Measurements from ENCODE around the gene DMD.

DMD gene

DNA sequence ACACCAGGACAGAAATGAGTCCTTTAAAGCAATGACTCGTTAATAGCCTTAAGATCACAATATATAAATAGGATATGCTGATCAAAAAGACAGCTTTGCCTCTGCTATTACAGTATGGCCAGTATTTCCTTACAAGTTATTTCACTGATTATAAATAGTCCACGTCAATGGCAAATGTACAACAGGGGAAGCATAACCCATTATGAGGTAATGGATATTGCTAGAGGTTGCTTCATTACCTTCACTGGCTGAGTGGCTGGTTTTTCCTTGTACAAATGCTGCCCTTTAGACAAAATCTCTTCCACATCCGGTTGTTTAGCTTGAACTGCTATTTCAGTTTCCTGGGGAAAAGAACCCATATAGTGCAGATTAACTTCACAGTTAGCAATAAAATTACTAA is 1374.9 kb downstream of the DMD start:
- no peak overlapping the region for H3K27ac ChIP-seq
- TF ChIP-seq ZFX (IDR thresholded peaks at IDR 0.05), result no peak
- TF ChIP-seq, protein P1, sequence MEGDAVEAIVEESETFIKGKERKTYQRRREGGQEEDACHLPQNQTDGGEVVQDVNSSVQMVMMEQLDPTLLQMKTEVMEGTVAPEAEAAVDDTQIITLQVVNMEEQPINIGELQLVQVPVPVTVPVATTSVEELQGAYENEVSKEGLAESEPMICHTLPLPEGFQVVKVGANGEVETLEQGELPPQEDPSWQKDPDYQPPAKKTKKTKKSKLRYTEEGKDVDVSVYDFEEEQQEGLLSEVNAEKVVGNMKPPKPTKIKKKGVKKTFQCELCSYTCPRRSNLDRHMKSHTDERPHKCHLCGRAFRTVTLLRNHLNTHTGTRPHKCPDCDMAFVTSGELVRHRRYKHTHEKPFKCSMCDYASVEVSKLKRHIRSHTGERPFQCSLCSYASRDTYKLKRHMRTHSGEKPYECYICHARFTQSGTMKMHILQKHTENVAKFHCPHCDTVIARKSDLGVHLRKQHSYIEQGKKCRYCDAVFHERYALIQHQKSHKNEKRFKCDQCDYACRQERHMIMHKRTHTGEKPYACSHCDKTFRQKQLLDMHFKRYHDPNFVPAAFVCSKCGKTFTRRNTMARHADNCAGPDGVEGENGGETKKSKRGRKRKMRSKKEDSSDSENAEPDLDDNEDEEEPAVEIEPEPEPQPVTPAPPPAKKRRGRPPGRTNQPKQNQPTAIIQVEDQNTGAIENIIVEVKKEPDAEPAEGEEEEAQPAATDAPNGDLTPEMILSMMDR (conservative IDR thresholded peaks at IDR 0.05), result no peak

DNA sequence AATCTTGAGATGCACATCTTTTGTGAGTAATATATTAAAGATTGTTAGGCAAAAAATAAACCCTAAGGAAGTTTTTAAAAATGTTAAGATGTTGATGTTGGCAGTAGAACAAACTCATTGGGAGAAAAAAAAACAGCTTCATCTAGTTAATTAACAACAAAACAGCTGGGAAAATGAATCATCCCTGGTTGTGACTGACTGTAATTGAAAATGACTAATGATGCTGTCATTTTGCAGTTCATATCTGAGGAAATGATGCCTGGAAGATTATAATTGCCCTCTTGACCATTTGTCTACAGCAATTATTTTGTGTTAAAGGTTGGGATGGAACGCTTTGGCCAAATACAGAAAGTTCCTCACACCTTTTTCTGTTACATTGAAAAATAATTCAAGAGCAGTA is 1379.1 kb downstream of the DMD start:
- H3K27ac ChIP-seq, result no peak overlapping the region
- TF ChIP-seq, protein P1 (conservative IDR thresholded peaks at IDR 0.05), result no peak
- no peak for TF ChIP-seq ZFX (IDR thresholded peaks at IDR 0.05)

DNA sequence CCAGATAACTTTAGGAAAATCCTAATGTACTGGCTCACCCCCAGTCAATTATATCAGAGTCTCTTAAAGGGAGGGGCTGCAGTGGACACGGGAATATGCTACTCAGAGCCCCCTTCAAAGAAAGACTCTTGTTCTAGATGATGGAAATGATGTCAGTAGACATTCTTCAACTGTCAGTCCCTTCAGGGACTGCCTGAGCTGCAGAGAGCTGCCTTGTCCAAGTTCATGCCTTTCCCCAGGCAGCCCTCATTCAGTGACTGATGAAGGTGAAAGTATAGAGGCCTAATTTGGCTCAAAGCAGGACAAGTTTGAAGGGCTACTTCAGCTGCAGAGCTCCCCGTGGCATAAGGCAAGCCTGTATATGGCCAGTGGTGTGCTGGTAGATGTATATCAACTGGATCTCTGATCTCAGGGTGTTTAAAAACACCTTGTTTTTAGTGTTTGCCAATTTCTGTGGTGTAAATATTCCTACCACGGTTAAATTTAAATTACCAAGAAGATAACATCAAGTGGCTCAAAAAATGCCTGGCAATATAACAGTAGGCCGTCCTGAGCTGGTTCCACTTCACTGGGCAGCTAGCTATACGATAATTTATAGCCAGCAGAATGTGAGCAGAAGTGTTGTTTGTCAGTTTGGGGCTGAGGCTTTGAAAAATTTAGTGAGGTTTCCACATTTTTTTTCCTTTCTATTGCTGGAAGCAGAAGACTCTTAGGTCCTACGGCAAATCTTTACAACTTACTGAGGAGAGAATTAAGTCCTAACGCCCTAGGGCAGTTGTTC is 1390.7 kb downstream of the DMD start:
- TF ChIP-seq, protein P1 (conservative IDR thresholded peaks at IDR 0.05), result no peak
- TF ChIP-seq ZFX (IDR thresholded peaks at IDR 0.05), result no peak
- no peak overlapping the region for H3K27ac ChIP-seq

DNA sequence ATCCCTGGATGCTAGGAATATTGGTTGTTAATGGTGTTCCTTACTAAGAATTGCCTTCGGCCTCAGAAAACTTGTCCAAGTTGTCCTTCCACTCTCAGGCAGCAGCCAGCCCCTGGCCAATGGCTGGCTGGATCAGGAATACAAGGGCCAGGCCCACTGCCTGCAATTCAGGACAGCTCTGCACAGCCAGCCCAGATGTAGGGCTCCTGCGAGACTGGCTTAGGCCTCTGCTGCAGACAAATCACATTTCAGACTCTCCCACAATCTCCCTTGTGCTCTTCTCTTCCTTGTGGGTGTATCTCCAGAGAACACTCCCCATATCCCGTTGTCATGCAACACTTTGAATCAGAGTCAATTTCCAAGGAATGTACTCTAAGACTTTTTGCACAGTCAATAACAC is 1391.9 kb downstream of the DMD start:
- TF ChIP-seq ZFX (IDR thresholded peaks at IDR 0.05), result no peak
- TF ChIP-seq, protein P1 (conservative IDR thresholded peaks at IDR 0.05), result no peak
- H3K27ac ChIP-seq, result no peak overlapping the region

DNA sequence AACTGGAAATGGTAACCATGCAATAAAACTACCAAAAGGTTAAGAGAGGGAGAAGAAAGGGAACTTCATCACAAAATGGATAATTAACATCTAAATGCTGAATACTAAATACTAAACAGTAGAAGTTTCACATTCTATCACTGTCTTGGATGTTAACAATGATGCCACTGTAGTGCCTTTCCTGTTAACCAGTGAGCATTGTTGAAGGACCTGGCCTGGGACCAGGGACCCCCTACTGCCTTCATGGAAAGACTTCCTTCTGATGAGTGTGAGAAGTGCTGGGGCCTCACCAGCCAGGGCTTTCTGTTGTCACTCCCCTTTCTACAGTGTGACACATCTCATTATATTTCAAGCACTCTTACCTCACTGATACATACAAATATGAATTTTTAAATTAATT is 1400.2 kb downstream of the DMD start:
- TF ChIP-seq ZFX (IDR thresholded peaks at IDR 0.05), result no peak
- TF ChIP-seq, protein P1 (conservative IDR thresholded peaks at IDR 0.05), result no peak

DNA sequence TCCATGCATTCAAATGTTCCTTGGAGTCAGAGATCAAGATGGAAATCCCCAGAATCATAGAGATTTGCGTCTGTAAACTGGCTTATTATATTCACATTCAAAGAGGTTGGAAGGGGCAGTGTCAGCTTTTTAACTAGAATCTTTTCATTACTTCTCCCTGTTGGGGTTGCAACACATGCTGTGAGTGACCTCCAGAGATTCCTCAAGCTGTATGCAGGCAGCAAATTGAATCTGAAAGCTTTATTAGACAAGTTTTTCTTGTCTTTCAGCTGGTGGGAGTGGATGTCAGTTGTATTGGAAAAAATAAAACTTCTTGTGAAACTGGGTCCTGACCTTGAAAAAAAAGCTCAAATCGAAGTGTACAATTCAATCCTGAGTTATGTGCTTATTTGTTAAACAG is 1403.0 kb downstream of the DMD start:
- H3K27ac ChIP-seq, result no peak overlapping the region
- TF ChIP-seq ZFX (IDR thresholded peaks at IDR 0.05), result no peak
- TF ChIP-seq, protein P1 (conservative IDR thresholded peaks at IDR 0.05), result no peak

More for the DNA sequence above, 1400.2 kb downstream of the DMD start:
- no peak overlapping the region for H3K27ac ChIP-seq

DNA sequence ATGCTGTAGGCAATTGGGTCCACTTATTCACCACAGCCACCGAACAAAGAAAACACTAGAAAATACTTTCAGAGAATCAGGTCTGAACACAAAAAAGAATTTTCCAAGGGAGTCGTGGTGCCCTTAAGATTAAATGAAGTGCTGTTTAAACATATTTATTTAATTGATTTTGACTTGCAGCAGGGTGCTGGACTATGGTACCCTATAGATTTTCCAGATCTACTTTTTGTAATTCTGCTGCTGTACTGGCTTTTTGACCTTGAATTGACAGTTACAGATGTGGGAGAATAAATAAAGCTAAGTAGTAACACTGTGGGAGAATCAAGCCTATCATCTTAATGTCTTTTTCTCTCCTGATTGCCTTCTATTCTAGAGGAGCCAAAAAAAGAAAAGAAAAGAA is 1404.2 kb downstream of the DMD start:
- H3K27ac ChIP-seq, result no peak overlapping the region
- TF ChIP-seq, protein P1 (conservative IDR thresholded peaks at IDR 0.05), result no peak
- TF ChIP-seq ZFX (IDR thresholded peaks at IDR 0.05), result no peak

All from C4-2B (cell line).